ENCODE results near the gene OR10V1.
"Not testable (repeated sequence)": the region's sequence is repeated elsewhere in the genome, so short reads cannot be mapped to it uniquely, and the experiment has no call there.

OR10V1 gene

GRCh38 chr11:59707371-59707770 lies 6.3 kb downstream of the OR10V1 start:
- DNase-seq: no peak

- DNase-seq: no peak
Measured at GRCh38 chr11:59706518-59707285, 6.9 kb downstream of the OR10V1 start.

GRCh38 chr11:59705294-59705693 lies 8.4 kb downstream of the OR10V1 start:
- no peak for DNase-seq

GRCh38 chr11:59703515-59703914 lies 10.1 kb downstream of the OR10V1 start:
- not testable (repeated sequence) for DNase-seq

- DNase-seq: not testable (repeated sequence)
Measured at GRCh38 chr11:59700157-59700556, 13.5 kb downstream of the OR10V1 start.

GRCh38 chr11:59698506-59698905 lies 15.1 kb downstream of the OR10V1 start:
- DNase-seq: no peak

- no peak for DNase-seq
Measured at GRCh38 chr11:59692915-59693314, 20.7 kb downstream of the OR10V1 start.

GRCh38 chr11:59691156-59691555 lies 22.5 kb downstream of the OR10V1 start:
- DNase-seq: no peak

- no peak for DNase-seq
Measured at GRCh38 chr11:59689015-59689414, 24.6 kb downstream of the OR10V1 start.

GRCh38 chr11:59681260-59681725 lies 32.4 kb downstream of the OR10V1 start:
- not testable (repeated sequence) for DNase-seq

- peak; percentile 40 for DNase-seq
Measured at GRCh38 chr11:59680287-59681154, 33.1 kb downstream of the OR10V1 start.

GRCh38 chr11:59679347-59679746 lies 34.3 kb downstream of the OR10V1 start:
- no peak for DNase-seq

GRCh38 chr11:59678813-59679165 lies 34.9 kb downstream of the OR10V1 start:
- no peak for DNase-seq

GRCh38 chr11:59678118-59678812 lies 35.4 kb downstream of the OR10V1 start:
- no peak for DNase-seq

- DNase-seq: no peak
Measured at GRCh38 chr11:59676205-59676604, 37.4 kb downstream of the OR10V1 start.

- no peak for DNase-seq
Measured at GRCh38 chr11:59674291-59674690, 39.4 kb downstream of the OR10V1 start.

- no peak for DNase-seq
Measured at GRCh38 chr11:59673291-59673690, 40.4 kb downstream of the OR10V1 start.

GRCh38 chr11:59671471-59671870 lies 42.2 kb downstream of the OR10V1 start:
- no peak for DNase-seq

- no peak for DNase-seq
Measured at GRCh38 chr11:59669611-59670009, 44.0 kb downstream of the OR10V1 start.

- peak; percentile 98 for DNase-seq
Measured at GRCh38 chr11:59668950-59669610, 44.6 kb downstream of the OR10V1 start, which contains the start of gene PATL1. Gene PATL1 (minus strand): TSS chr11:59669037. CDS start chr11:59668895, 142 bp downstream.

- peak; percentile 68 for DNase-seq
Measured at GRCh38 chr11:59668188-59668949, 45.3 kb downstream of the OR10V1 start.

- no peak for DNase-seq
Measured at GRCh38 chr11:59667812-59668187, 45.8 kb downstream of the OR10V1 start.
